ENCODE data around the gene ARSG.

DNA sequence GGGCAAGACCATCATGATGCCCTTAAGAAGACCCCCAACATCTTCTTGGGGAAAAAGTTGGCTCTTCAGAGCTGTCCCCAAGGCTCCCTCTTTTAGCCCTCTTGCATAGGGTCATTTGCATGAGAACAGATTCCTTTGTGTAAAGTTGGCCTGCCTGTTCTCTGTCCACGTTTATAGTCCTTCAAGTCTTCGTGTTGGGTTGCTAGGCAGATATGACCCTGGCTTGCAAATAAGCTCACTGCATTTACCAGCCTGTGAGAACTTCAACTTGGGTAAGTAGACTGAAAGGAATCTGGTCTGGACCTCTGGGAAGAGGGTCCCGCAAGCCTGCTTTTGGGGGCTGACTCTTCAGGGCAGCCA is 2.9 kb downstream of the ARSG start:
- TF ChIP-seq, protein P1, sequence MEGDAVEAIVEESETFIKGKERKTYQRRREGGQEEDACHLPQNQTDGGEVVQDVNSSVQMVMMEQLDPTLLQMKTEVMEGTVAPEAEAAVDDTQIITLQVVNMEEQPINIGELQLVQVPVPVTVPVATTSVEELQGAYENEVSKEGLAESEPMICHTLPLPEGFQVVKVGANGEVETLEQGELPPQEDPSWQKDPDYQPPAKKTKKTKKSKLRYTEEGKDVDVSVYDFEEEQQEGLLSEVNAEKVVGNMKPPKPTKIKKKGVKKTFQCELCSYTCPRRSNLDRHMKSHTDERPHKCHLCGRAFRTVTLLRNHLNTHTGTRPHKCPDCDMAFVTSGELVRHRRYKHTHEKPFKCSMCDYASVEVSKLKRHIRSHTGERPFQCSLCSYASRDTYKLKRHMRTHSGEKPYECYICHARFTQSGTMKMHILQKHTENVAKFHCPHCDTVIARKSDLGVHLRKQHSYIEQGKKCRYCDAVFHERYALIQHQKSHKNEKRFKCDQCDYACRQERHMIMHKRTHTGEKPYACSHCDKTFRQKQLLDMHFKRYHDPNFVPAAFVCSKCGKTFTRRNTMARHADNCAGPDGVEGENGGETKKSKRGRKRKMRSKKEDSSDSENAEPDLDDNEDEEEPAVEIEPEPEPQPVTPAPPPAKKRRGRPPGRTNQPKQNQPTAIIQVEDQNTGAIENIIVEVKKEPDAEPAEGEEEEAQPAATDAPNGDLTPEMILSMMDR (IDR thresholded peaks at IDR 0.05), result no peak
- no peak for TF ChIP-seq POLR2A (IDR thresholded peaks at IDR 0.05)
